AG04450 (cell line): Measurements from ENCODE around the gene FLNC. TPM values are rescaled to one million over a fixed set of nuclear protein-coding genes. Genes with fewer than 3 reads are reported as not detected.

Source experiments
- CTCF ChIA-PET: fragments of 300-600, 350-600 bp; formaldehyde crosslinking; extraction: SDS; loops from one replicate; lab custom pipeline; 2022; ENCODE audit warnings: antibody characterized with exemption, inconsistent platforms; lab: Charles Lee
- POLR2A ChIA-PET: fragments of 350-600 bp; formaldehyde crosslinking; extraction: SDS; loops from one replicate; lab custom pipeline; 2021; ENCODE audit warnings: antibody characterized with exemption, inconsistent platforms; lab: Yijun Ruan, JAX
- DNase-seq: peaks from one replicate; pipeline ENCODE4 v3.0.0-alpha.2; 2011; ENCODE audit warnings: low read depth, low spot score
- H3K27ac ChIP-seq: one replicate; pipeline ENCODE4 v1.5.1; 2012; ENCODE audit warnings: low read depth, low read length, control low read depth
- H3K27me3 ChIP-seq: one replicate; pipeline ENCODE4 v1.6.0; 2012; ENCODE audit warnings: low read length; ENCODE audit not compliant: control insufficient read depth, insufficient read depth
- H3K4me3 ChIP-seq: 2 replicates; pipeline ENCODE4 v1.5.1; 2011; ENCODE audit warnings: mild to moderate bottlenecking, low read depth, low read length, control low read depth
- H3K9me3 ChIP-seq: 2 replicates; pipeline ENCODE4 v1.5.1; 2012; ENCODE audit warnings: low read length; ENCODE audit not compliant: control insufficient read depth, insufficient read depth
- CTCF ChIP-seq: IDR thresholded peaks from 2 replicates; pipeline ENCODE4 v1.5.1; 2011; ENCODE audit warnings: low read depth, low read length, control low read depth, inconsistent platforms
- polyA plus RNA-seq: library from polyadenylated mRNA; depleted of rRNA; stranded (reverse); fragments of >200 nt; gene quantifications from 2 replicates; pipeline ENCODE4 v1.2.3, GENCODE V29; 2011

FLNC gene
- polyA plus RNA-seq, 1 experiment, result 25.8 TPM

GRCh38 chr7:128829391-128830166 is 627 bp upstream of the FLNC start:
- H3K9me3 ChIP-seq, result no peaks in the 10 kb centered on the region; the same call in 1 of the 2 replicates
- H3K27ac ChIP-seq, result peak overlapping the region; percentile 87
- peak overlapping the region; percentile 48 for H3K4me3 ChIP-seq
- no peaks in the 10 kb centered on the region for H3K27me3 ChIP-seq
- ChIA-PET CTCF (no interaction called here), POLR2A (no interaction called here)
- DNase-seq, result no peak
- TF ChIP-seq CTCF, result no peak

GRCh38 chr7:128831178-128831993 is 1.2 kb downstream of the FLNC start:
- H3K27me3 ChIP-seq, result no peaks in the 10 kb centered on the region
- CTCF ChIA-PET, result interaction anchor here (0.7 to 2.5 kb wide), 2 partner anchors 11 to 131 kb away, joined by 3 to 14 read pairs; no protein-coding TSS in a partner anchor
- no peak for TF ChIP-seq CTCF
- POLR2A ChIA-PET, result interaction anchor here (0.6 to 3.0 kb wide), 10 partner anchors 11 to 131 kb away, joined by 3 to 16 read pairs (median 5); partner anchors contain the start of genes ATP6V1F and OPN1SW
- H3K4me3 ChIP-seq, result peak overlapping the region; percentile 93
- no peaks in the 10 kb centered on the region; the same call in 1 of the 2 replicates for H3K9me3 ChIP-seq
- no peak for DNase-seq
- H3K27ac ChIP-seq, result peak overlapping the region; percentile 77

DNA sequence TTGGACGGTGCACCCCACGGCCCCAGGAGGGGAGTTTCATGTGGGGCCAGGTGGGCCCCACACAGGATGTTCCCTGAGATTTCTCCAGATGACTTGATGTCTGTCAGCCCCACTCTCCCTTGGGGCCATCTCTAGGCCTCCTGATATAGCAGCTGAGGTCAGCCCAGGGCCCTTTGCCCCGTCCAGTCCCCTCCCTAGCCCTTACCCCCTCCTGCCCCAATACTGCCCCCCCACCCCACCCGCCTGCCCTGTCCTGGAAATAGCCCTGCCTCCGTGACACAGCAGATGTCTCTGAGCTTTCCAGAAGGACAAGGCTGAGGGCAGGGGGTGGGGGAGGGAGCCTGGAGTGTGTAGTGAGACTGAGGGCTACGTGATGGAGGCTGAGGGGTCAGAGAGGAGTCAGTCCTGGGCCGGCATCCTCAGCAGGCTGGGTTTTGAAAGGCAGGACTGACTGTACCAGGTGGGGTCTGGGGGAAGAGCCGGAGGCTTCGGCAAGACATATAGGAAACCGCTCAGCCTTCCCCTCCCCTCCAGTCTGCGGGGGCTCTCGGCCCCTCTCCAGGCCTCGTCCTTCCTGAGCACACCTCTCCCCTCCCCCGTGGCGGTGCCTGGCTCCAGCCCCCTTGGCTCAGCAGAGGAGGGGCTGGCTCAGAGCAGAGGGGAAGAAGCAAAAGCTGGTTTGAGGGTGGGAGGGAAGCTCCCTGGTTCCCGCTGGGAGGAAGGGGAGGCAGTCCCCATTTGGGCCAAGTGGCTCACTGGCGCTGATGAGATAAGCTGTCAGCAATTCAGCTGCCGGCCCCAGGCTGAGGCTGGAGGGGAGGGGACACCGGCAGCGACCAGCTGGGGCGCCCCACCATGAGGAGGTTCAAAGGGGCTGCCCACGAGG is 2.0 kb downstream of the FLNC start:
- no peak for DNase-seq
- Histone ChIP-seq H3K9me3 (no peaks in the 10 kb centered on the region; the same call in 1 of the 2 replicates), H3K4me3 (peak overlapping the region; percentile 93), H3K27me3 (no peaks in the 10 kb centered on the region), H3K27ac (peak overlapping the region; percentile 90)
- TF ChIP-seq CTCF, result no peak
- ChIA-PET CTCF (interaction anchor here (0.7 to 2.5 kb wide), 2 partner anchors 10 to 132 kb away, joined by 3 to 14 read pairs; no protein-coding TSS in a partner anchor), POLR2A (interaction anchor here (0.6 to 3.0 kb wide), 12 partner anchors 10 to 93 kb away, joined by 3 to 17 read pairs (median 6); partner anchors contain the start of genes ATP6V1F, CALU and OPN1SW)

DNA sequence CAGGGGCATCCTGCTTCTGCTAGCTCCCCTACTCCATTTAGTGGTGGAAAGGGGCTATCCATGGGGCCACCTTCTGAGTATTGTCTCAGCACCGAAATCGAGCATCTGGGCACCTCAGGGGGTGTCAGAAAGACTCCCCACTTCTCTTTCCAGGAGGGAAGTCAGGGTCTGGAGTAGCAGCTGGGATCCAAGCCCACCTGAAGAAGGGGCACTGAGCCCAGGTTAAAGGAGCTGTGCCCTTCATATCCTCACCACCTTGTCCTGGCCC is 2.6 kb downstream of the FLNC start:
- POLR2A ChIA-PET, result interaction anchor here (0.5 to 3.0 kb wide), 7 partner anchors 9 to 94 kb away, joined by 3 to 17 read pairs (median 5); partner anchors contain the start of genes ATP6V1F and CALU
- Histone ChIP-seq H3K27me3 (no peaks in the 10 kb centered on the region), H3K27ac (peak overlapping the region; percentile 90), H3K4me3 (peak overlapping the region; percentile 93), H3K9me3 (no peaks in the 10 kb centered on the region; the same call in 1 of the 2 replicates)
- no peak for DNase-seq
- CTCF ChIA-PET, result interaction anchor here (2.5 kb wide), 1 partner anchor 10 kb away, joined by 14 read pairs; no protein-coding TSS in a partner anchor
- no peak for TF ChIP-seq CTCF
